HG02763 (cell line): ENCODE results near the gene LRFN2.

Experiments
- ATAC-seq: cut with Tn5 transposase; IDR thresholded peaks from one replicate; pipeline ENCODE4 v1.9.1; 2021; ENCODE audit warnings: mild to moderate bottlenecking, moderate library complexity; ENCODE audit not compliant: unreplicated experiment

Gene LRFN2

DNA sequence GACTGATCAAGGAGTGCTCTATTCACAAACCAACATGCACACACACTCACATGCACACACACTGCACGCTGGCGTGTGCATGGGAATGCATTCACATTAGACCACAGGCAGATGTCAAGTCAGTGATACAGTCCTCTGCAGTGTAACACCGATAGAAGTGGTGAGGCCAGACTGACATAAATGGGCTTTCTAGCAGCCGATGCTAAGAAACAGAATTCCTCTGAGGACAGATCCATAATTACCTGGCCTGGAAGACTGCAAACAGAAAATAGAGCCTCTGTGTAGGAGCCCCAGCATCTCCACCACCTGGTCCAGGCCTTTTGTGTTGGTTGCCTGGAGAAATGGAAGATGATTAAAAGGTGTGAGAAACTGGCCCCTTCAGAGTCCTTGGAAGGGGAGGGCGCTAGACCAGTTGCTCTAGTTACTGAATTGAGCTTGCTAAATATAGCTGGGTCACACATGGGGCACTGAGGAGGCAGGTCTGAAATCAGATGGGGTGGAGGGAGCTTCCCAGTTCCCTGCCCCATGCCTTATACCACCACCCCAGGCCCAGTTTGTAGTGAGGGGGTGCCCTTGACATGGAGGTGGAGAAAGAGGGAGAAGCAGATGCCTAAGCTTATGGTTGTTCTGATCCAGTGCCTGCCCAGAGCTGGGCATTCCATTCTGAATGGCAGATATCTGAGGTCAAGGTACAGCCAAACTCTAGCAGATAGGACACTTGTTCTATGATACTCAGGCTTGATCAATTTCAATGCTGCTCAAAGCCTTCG is 233.8 kb downstream of the LRFN2 start:
- no peak for ATAC-seq

DNA sequence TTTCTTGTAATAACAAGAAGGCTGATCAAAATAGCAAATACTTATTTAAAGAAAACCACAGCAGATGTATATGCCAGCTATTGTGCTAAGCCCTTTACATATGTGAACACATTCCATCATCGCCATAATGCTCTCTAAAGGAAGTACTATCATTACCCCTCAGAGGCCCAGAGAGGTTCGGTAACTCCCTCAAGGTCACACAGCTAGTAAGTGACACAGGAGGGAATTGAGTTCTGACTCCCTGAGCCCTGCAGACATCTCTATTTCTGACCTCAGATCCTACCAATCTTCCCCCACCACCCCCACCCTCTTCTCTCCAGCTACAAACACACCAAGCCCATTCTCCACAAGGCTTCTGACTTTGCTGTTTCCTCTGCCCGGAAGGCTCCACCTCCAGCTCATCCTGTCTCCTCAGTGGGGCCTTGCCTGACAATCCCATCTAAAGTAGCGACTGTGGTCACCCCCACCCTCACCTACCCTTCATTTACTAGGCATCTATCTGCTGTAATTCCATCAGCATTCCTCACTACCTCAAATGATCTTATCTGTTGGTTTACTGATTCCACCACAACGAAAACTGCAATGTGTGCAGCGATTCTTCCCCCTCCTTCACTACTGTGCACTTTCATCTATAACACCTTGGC is 234.5 kb downstream of the LRFN2 start:
- ATAC-seq, result no peak

DNA sequence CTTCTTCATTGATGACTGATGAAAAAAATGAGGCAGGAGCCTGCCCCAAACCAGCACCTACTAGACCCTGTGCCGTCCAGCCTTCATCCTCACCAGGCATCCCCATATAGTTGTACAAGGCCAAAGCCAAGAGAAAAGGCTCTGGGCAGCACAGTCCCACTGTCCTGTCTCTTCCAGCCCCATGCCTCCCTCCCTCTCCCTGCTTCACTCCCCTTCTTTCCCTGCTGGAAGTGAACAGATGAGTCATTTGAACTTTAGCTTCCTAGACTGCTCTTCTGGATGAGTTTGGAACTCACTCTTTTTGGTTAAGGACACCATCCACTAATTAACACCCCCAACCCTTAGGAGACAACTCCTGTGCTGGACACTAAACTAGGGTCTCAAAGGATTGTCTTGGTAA is 235.2 kb downstream of the LRFN2 start:
- ATAC-seq, result no peak

DNA sequence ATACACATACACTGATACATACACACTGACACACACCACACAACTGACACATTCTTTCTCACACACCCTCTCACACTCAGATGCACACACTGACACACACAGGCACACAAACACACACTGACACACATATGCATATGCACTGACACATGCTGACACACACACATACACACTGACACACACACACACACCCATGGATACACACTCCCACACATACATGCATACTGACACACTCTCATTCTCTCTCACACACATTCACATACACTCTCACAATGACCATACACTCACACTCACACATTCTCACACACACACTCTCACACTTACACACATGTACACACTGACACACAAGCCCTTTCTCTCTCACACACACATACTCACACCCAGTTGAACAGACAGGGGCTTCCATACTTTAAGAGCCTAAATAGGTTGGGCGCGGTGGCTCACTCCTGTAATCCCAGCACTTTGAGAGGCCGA is 236.4 kb downstream of the LRFN2 start:
- ATAC-seq, result no peak

DNA sequence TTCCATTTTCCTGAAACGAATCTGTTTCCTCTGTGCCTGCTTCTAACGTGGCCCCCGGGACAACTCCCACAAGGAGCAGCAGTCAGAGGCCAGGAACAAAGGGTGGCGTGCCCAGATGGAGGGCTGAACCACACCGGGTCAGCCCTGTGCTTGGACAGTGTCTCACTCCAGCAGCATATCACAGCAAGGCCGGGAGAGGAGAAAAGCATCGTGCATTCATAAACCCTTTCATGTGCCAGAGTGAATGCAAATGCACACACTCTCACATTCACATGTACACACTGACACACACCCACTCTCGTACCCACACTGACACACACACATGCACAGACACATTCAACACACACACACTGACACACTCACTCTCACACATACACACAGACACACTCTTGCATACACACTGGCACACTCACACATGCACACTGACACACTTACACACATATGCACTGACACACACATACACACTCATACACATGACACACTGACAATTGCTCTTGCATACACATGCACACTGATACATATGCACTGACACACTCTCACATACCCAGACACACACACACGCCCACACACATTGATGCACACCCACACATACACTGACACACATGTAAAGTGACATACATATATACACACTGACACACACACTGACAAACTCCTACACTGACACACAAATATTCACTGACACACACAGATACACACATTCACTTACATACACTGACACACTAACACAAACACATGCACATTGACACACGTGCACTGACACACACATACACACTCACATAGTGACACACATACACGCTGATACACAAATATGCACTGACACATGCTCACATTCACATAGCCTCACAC is 237.0 kb downstream of the LRFN2 start:
- ATAC-seq, result no peak

DNA sequence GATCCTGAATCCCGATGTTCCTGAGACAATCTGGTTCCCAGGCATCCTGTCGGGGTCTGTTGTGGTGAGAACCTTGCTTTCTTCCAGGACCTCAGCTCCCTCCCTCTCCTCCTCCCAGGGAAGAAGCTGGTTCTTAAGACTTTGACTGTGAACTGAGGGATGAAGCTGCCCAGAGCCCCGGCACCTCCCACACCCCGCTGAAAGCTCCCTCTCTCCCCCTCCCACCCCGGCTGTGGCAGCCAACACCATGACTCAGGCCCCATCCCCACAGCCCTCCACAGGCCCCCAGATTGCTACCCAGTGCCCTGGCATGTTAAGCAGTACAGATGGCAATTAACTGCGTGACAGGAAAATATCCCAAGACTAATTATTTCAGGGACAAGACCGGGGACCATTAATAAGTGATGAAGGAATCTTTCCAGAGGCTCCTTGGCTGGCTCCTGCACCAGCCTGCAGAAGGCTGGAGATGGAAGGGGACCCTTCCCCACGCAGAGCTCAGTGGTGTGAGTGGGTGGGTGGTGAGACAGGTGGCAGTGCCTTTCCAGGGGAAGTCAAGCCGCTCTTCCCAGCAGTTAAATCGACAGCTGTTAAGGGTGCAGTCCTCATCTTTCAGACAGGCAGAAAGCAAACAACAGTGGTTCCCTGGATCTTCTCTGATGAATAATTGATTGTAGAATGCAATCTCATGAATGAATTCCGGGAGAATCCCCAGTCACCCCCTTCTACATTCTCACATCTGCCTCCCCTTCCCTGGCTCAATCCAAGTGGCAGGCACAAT is 237.9 kb downstream of the LRFN2 start:
- no peak for ATAC-seq

DNA sequence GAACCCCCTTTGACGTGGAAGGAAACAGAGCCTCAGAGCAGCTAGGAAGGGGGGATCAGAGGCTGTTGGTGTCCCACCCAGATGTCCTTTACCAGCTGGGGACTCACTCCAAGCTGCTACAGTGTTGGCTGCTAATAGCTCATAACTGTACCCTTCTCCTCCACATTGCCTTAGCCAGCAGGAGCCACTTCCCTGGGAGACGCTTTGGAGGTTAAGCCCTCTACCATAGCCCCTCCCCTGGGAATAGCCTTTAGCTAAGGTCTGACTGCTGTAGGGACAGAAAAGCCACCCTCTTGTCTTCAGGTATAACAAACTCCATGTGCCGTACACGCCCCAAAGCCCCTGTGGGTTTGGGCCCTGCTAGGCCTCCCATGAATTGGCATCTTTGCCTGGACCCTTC is 238.6 kb downstream of the LRFN2 start:
- ATAC-seq, result no peak

DNA sequence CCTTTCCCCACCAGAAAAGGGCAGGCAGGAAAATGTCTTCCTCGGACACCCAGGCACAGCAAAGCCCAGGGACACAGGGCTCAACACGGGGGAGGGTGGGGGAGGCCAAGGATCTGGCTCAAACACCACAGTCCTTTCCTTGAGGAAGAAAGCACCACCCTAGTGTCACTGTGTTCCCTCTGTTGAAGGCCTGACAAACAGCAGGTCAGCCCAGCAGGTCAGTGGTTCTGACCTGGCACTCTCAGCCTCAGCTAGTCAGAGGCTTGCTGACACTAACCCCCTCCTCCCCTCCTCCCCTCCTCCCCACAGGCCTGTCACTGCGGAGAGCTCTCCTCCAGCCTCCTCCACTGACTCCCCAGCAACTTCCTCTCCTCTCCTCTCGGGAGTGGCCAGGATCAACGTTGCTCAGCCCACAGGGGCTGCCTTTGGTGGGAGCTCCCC is 239.6 kb downstream of the LRFN2 start:
- no peak for ATAC-seq

DNA sequence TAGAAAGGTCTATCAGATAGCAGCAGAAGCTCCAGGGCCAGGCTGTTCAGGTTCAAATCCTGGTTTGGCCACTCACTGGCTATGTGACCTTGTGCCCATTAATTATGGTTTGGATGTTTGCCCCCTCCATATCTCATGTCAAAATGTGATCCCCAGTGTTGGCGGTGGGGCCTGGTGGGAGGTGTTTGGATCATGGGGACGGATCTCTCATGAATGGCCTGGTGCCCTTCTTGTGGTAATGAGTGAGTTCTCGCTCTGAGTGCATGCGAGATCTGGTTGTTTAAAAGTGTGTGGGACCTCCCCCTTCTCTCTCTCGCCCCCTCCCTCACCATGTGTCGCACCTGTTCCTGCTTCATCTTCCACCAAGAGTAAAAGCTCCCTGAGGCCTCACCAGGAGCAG is 240.9 kb downstream of the LRFN2 start:
- no peak for ATAC-seq

DNA sequence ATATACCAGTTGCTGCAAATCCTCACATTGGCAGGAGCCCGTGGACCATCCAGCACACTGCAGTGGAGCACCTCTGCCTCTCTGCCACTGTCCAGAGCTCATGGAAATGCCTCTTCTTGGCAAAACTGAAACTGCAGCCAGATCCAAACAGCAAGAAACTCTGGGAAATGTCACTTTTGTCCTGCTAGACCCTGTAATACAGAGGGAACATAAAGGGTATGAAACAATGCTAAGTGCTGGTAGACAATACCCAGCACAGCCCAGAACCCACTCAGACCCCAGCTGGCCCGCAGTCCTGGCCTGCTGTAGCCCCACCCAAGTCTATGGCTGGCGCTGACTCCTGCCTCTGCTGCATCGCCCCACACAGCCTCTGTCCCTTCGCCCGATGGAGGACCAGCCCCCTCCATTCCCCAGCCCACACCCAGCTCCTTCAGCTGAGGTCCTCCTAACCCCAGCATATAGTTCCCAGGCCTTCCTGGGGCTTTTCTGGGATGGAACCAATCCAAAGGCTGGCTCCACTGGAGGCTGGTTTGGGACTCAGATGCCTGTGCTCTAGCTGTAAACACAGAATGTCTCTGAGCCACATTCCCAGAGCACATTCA is 242.5 kb downstream of the LRFN2 start:
- no peak for ATAC-seq

DNA sequence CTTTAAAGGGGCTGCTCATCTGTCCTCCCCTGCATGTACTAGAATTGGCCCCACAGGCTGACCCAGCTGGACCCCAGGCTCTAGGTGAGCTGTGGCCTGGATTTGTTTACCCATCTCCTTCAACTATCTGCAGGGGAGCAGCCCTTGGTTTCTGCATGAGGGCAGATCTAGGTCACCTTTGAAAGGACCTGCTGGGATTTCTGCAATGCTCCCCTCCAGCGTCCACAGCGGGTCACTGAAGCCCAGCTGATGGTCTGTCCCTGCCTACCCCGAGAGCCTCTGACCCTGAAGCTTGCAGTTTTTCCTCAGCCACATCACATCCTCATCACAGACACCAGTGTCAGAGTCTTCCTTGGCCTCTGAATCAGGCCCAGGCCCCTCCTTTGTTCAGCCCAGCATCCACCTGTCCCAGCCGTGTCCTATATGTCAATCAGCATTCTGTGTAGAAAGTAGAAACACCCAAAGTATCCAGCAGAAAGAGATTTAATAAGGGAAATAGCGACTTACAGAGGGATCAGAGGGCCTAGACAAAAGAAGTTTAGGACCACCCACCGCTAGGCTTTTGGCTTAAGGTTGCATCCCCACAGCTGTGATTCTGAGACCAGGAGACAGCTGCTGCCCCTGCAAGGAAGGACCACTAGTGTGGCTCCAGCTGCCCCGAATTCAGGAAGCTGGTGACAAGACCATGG is 243.1 kb downstream of the LRFN2 start:
- no peak for ATAC-seq

DNA sequence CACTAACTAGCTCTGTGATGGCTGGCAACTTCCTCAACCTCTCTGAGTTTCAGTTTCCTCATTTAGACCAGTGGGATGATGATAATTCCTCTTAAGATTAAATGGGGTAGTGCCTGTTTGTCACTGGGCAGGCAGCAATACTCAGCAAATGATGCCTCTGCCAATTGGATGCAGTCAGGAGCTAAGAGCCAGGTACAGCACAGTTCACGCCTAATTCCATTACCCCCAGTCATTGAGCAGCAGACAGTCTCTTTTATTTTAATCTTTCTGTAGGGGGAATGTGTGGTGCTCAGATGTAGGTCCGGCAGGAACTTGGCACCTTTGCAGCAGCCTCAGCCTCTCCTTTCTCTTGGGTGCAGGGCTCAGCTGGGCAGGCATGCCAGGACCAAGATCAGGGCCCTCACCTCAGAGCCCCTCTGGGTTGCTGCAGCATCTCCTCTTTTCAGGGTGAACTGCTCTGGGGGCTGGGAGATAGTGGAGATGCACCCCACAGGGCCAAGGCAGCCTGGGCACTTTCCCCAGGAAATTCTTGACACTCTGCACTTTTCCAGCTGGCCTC is 243.8 kb downstream of the LRFN2 start:
- no peak for ATAC-seq

DNA sequence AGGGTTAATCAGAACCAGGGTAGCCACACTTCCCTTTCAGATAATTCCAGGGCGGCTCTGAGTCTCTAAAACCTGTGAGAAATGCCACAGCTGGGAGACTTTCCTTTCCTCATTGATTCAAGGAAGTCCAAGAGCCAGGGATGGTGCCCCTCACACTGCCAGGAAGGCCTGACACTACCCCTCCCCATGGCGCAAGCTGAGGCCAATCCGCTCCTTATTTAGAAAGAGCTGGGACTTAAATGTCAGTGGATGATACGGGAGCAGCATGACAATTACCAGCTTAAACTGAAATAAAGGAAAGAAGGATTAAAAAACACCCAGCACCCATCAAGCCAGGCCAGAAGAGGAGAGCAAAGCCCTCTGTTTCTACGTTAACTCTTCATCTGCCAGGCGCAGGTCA is 244.4 kb downstream of the LRFN2 start:
- ATAC-seq, result no peak

DNA sequence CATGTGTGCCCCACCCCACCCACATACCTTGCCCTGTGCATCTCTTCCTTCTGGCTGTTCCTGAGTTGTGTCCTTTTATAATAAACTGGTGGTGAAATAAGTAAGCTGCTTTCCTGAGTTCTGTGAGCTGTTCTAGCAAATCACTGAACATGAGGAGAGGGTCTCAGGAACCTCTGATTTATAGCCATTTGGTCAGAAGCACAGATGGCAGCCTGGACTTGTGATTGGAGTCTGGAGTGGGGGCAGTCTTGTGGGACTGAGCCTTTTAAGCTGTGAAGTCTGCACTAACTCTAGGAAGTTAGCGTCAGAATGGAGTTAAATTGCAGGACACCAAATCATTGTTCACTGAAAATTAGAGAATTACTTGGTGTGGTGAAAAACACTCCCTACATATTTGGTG is 245.4 kb downstream of the LRFN2 start:
- no peak for ATAC-seq
